ENCODE results near the gene C9orf50.

Gene C9orf50

GRCh38 chr9:129655154-129655553, 34.3 kb upstream of the C9orf50 start:
- TF ChIP-seq EZH2phosphoT487 (conservative IDR thresholded peaks at IDR 0.05; ENCODE audit: low read length): no peak
- TF ChIP-seq CTCF (IDR thresholded peaks at IDR 0.05; ENCODE audit: insufficient read depth, low read length, poor library complexity, severe bottlenecking): no peak
- no peaks in the 10 kb centered on the region for H3K9me2 ChIP-seq (replicated peaks; ENCODE audit: insufficient read depth, low read length)
- H3K27me3 ChIP-seq (ENCODE audit: low read length): no peaks in the 10 kb centered on the region
- no peak overlapping the region for H3K4me3 ChIP-seq (ENCODE audit: insufficient read depth, low read length, poor library complexity, severe bottlenecking)
- H3K4me2 ChIP-seq (ENCODE audit: low read depth, low read length, poor library complexity, severe bottlenecking): no peak overlapping the region
- no peaks in the 10 kb centered on the region for H3K36me3 ChIP-seq (ENCODE audit: low read length)
- H2AFZ ChIP-seq (ENCODE audit: low read depth, low read length, severe bottlenecking): no peak overlapping the region
- no peak overlapping the region for H3K27ac ChIP-seq (ENCODE audit: low read depth, low read length)
- H3K9me3 ChIP-seq (ENCODE audit: insufficient read depth, low read length): no peaks in the 10 kb centered on the region
- H3F3A ChIP-seq (ENCODE audit: insufficient read depth): no peaks in the 10 kb centered on the region
- no peaks in the 10 kb centered on the region for H3K79me2 ChIP-seq (ENCODE audit: insufficient read depth, low read length)
- H3K9ac ChIP-seq (ENCODE audit: low read length): no peak overlapping the region
- H4K20me1 ChIP-seq (ENCODE audit: low read depth, low read length): no peaks in the 10 kb centered on the region

- Histone ChIP-seq H3K4me3 (ENCODE audit: insufficient read depth, low read length, poor library complexity, severe bottlenecking) (no peak overlapping the region), H3K36me3 (ENCODE audit: low read length) (no peaks in the 10 kb centered on the region), H3K27me3 (ENCODE audit: low read length) (no peaks in the 10 kb centered on the region), H3K9me3 (ENCODE audit: insufficient read depth, low read length) (no peaks in the 10 kb centered on the region), H3K27ac (ENCODE audit: low read depth, low read length) (no peak overlapping the region), H2AFZ (ENCODE audit: low read depth, low read length, severe bottlenecking) (no peak overlapping the region), H3K79me2 (ENCODE audit: insufficient read depth, low read length) (no peaks in the 10 kb centered on the region), H3K9me2 (replicated peaks; ENCODE audit: insufficient read depth, low read length) (no peaks in the 10 kb centered on the region), H3K9ac (ENCODE audit: low read length) (no peak overlapping the region), H3K4me2 (ENCODE audit: low read depth, low read length, poor library complexity, severe bottlenecking) (no peak overlapping the region), H4K20me1 (ENCODE audit: low read depth, low read length) (no peaks in the 10 kb centered on the region), H3F3A (ENCODE audit: insufficient read depth) (no peaks in the 10 kb centered on the region)
- no peak for TF ChIP-seq CTCF (IDR thresholded peaks at IDR 0.05; ENCODE audit: insufficient read depth, low read length, poor library complexity, severe bottlenecking)
- TF ChIP-seq EZH2phosphoT487 (conservative IDR thresholded peaks at IDR 0.05; ENCODE audit: low read length): no peak
Observed at GRCh38 chr9:129654554-129655040, 33.7 kb upstream of the C9orf50 start.

- Histone ChIP-seq H3K36me3 (ENCODE audit: low read length) (no peaks in the 10 kb centered on the region), H3K9me2 (replicated peaks; ENCODE audit: insufficient read depth, low read length) (no peaks in the 10 kb centered on the region), H3K9ac (ENCODE audit: low read length) (no peak overlapping the region), H3F3A (ENCODE audit: insufficient read depth) (no peaks in the 10 kb centered on the region), H3K27me3 (ENCODE audit: low read length) (no peaks in the 10 kb centered on the region), H3K4me2 (ENCODE audit: low read depth, low read length, poor library complexity, severe bottlenecking) (no peak overlapping the region), H3K79me2 (ENCODE audit: insufficient read depth, low read length) (no peaks in the 10 kb centered on the region), H4K20me1 (ENCODE audit: low read depth, low read length) (no peaks in the 10 kb centered on the region), H3K4me3 (ENCODE audit: insufficient read depth, low read length, poor library complexity, severe bottlenecking) (no peak overlapping the region), H3K9me3 (ENCODE audit: insufficient read depth, low read length) (no peaks in the 10 kb centered on the region), H3K27ac (ENCODE audit: low read depth, low read length) (no peak overlapping the region), H2AFZ (ENCODE audit: low read depth, low read length, severe bottlenecking) (no peak overlapping the region)
- TF ChIP-seq EZH2phosphoT487 (conservative IDR thresholded peaks at IDR 0.05; ENCODE audit: low read length) (no peak), CTCF (IDR thresholded peaks at IDR 0.05; ENCODE audit: insufficient read depth, low read length, poor library complexity, severe bottlenecking) (no peak)
Observed at GRCh38 chr9:129653823-129654553, 33.1 kb upstream of the C9orf50 start.

Data from SU-DHL-6 (cell line).